ENCODE data around the gene RUSF1. TPM values are rescaled to one million over a fixed set of nuclear protein-coding genes. Genes with fewer than 3 reads are reported as not detected.

RUSF1 gene
- total and polyA plus RNA-seq, 9 of the 15 experiments (the other 6 are each of a cell fraction or from before 2014, with no cell fraction given): 0.80 to 52.8 (median 27.6) TPM

GRCh38 chr16:31507929-31508705, at the start of gene RUSF1 (continued):
- TF ChIP-seq, protein P1, sequence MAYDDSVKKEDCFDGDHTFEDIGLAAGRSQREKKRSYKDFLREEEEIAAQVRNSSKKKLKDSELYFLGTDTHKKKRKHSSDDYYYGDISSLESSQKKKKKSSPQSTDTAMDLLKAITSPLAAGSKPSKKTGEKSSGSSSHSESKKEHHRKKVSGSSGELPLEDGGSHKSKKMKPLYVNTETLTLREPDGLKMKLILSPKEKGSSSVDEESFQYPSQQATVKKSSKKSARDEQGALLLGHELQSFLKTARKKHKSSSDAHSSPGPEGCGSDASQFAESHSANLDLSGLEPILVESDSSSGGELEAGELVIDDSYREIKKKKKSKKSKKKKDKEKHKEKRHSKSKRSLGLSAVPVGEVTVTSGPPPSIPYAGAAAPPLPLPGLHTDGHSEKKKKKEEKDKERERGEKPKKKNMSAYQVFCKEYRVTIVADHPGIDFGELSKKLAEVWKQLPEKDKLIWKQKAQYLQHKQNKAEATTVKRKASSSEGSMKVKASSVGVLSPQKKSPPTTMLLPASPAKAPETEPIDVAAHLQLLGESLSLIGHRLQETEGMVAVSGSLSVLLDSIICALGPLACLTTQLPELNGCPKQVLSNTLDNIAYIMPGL (CRISPR knock-in tag; IDR thresholded peaks at IDR 0.05): no peak
- no peak for TF ChIP-seq ZNF277 (CRISPR knock-in tag; IDR thresholded peaks at IDR 0.05; ENCODE audit: borderline replicate concordance)
- TF ChIP-seq ZBTB5 (IDR thresholded peaks at IDR 0.05): no peak
- no peak for TF ChIP-seq PCBP2 (IDR thresholded peaks at IDR 0.05; ENCODE audit: low read depth, low read length, poor library complexity, severe bottlenecking)
- TF ChIP-seq ARID3B (CRISPR knock-in tag; IDR thresholded peaks at IDR 0.05; ENCODE audit: borderline replicate concordance): no peak
- peak; percentile 42 for TF ChIP-seq E2F8 (IDR thresholded peaks at IDR 0.05; ENCODE audit: low read depth, partially characterized antibody)
- TF ChIP-seq EP300 (IDR thresholded peaks at IDR 0.05; ENCODE audit: low read length): peak; percentile 50
- TF ChIP-seq ZNF3 (CRISPR knock-in tag; IDR thresholded peaks at IDR 0.05): no peak
- no peak for TF ChIP-seq SAFB (IDR thresholded peaks at IDR 0.05; ENCODE audit: borderline replicate concordance, low read depth, low read length)
- 0 out of 2 replicates have a peak, but pooled peaks have one; percentile 44 for TF ChIP-seq MYNN (IDR thresholded peaks at IDR 0.05)
- no peak for TF ChIP-seq MYNN (CRISPR knock-in tag; IDR thresholded peaks at IDR 0.05)
- peak; percentile 66 for TF ChIP-seq SMAD1 (IDR thresholded peaks at IDR 0.05; ENCODE audit: low read depth, low read length, partially characterized antibody)
- TF ChIP-seq NR4A1 (CRISPR knock-in tag; IDR thresholded peaks at IDR 0.05): no peak
- TF ChIP-seq NR4A1 (tag; IDR thresholded peaks at IDR 0.05): no peak
- TF ChIP-seq SRF (CRISPR knock-in tag; IDR thresholded peaks at IDR 0.05): no peak
- TF ChIP-seq ARHGAP35 (IDR thresholded peaks at IDR 0.05; ENCODE audit: partially characterized antibody): no peak
- no peak for TF ChIP-seq FOSL1 (tag; conservative IDR thresholded peaks at IDR 0.05)

Measured in K562 (cell line).